HTR-8/SVneo (cell line): Measurements from ENCODE around the gene DPYSL5.
"Not testable (repeated sequence)": the region's sequence is repeated elsewhere in the genome, so short reads cannot be mapped to it uniquely, and the experiment has no call there.

Source experiments
- DNase-seq: peaks from one replicate; pipeline ENCODE4 v3.0.0; 2011; ENCODE audit warnings: low spot score, mixed read lengths; ENCODE audit not compliant: insufficient read length
- FAIRE-seq: peaks from 2 replicates; lab custom pipeline; 2011; peaks lifted over from hg19 to GRCh38; lab: Jason Lieb, UNC

The DPYSL5 gene

DNA sequence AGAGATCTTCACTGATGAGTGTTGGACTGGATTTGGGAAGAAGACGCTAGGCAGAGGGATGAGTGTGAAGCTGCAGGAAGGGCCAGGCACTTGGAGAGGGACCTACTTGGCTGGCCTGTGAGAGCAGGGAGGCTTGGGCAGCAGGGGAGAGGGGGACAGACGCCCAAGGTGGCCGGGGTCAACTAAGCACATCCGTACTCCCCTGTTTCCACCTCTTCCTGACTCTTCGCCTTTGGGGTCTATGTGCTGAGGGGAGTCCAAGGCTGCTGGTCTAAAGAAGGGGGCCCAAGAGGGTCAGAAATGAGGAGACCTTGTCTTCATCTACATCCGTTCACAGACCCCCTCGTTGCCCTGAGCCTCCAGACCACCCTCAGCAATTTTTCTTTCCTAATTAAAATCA is 16.7 kb downstream of the DPYSL5 start:
- no peak for DNase-seq
- FAIRE-seq: no peak

DNA sequence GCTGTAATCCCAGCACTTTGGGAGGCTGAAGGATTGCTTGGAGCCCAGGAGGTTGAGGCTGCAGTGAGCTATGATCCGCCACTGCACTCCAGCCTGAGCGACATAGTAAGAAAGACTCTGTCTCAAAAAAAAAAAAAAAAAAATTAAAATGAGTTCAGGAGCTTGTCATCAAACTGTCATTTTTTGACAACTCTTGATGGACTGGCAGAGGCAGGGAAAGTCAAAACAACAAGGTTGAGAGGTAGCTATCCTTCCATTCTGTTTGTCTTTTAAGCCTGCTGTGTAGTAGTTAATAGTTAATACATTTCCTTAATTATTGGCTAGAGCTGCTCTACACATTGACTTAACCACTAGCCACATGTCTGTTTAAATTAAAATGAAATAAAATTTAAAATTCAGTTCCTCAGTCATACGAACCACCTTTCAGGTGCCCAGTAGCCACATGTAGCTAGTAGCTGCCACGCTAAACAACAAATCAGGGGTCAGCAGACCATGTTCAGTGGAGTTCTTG is 22.7 kb downstream of the DPYSL5 start:
- DNase-seq: no peak
- FAIRE-seq: no peak

DNA sequence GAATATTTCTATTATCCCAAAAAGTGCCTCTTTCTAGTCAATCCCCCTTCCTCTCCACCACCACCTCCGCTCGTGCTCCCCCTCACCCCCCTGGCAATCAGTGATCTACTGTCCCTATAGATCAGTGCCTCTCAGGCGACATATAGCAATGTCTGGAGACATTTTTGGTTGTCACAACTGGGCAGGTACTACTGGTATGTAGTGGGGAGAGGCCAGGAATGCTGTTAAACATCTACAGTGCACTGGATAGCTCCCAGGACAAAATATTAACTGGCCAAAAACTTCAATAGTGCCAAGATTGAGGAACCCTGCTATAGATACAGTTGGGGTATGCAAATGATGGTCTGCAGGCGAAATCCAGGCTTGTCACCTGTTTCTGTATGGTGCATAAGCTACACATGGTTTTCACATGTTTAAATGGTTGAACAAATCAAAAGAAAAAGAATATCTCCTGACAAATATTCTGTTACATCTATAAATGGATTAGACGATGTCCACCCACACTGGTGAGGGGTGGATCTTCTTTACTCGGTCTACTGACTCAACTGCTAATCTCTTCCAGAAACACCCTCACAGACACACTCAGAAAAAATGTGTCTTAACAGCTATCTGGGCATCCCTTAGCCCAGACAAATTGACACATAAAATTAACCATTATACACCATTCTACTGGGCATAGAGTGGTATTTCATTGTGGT is 25.5 kb downstream of the DPYSL5 start:
- no peak for DNase-seq
- no peak for FAIRE-seq

DNA sequence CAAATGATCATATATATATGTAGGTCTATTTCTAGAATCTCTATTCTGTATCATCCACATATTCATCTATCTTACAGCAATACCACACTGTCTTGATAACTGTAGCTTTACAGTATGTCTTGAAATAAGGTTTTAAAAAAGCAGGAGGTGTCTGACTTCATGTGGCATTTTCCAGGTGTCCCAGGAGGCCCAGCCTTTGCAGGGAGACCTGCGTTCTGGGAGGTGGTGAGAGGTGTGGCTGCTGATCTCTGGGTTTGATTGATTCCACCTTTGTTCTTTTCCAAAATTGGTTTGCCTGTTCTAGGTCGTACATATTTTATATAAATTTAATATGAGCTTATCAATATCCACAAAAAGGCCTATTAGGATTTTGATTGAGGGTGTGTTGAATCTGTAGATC is 26.6 kb downstream of the DPYSL5 start:
- FAIRE-seq: no peak
- no peak for DNase-seq

DNA sequence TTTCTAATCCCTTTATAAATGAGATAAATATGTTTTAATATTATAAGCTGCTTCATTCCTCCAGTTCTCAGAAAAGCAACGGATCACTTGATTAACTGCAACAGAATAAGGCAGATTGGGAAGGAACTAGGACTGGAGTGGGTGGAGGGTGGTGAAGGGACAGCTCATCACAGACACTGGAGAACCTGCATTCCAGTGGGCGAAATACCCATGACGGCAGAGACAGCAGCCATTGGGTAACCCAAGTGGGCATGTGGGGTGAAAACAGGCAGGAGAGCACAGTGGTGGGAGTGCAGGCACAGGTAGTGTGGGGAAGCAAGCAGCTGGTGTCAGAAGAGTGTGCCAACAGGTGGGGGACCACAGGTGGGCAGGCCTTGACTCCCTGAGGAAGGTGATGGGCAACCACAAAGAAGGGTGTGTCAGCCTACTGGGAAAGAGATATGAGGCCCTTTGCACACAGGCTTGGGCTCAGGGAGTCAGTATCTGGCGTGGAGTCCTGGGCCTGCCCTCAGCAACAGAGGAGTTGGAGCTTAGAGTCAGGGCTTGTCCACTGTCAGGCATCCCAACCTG is 27.2 kb downstream of the DPYSL5 start:
- no peak for DNase-seq
- no peak for FAIRE-seq

DNA sequence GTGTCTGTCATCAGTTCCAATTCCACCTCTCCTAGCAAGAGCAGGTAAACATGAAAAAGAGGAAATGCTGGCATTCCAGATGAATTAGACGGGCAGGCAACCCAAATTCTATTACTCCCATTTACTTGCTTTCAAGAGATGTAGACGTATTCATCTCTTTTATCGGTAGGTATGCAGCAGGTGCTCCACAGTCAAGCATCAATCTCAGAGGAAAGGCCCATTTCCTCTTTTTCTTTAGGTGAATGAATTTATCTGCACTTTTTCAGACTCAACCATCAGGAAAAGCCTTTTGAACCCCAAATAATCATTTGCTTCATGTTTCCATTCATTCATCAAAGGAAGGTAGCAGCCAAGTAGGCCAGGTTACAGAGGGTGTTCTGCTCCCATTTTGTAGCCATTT is 27.9 kb downstream of the DPYSL5 start:
- no peak for DNase-seq
- no peak for FAIRE-seq

DNA sequence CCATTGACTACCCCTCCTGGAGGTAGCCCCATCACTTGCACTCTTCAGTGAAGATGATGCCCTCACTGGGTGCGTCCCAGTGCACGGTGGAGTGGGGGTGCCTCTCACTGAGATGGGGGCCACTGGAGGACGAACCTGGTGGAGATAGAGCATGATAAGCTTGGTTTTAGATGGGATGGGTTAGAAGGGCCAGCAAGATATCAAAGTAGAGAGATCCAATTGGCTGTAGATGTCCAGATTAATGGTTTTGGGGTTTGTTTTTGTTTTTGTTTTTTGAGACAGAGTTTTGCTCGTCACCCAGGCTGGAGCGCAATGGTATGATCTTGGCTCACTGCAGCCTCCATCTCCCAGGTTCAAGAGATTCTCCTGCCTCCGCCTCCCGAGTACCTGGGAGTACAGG is 28.3 kb downstream of the DPYSL5 start:
- FAIRE-seq (no peak), DNase-seq (no peak)

DNA sequence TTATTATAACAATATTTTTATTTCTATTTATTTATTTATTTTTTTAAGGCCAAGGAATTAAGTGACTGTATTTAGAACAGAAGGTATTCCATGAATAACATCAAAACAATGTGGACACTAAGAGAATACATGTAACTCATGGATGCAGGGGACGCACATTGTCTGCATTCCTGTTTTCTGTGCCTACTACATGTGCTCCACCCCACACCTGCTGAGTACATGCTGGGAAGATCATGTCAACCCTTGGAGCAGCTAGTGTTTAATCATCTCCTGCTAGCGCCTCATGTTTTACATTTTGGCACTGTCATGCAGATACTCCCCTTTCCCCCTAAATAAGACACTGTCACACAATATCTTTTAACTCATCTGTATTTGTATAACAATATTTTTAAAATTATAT is 29.3 kb downstream of the DPYSL5 start:
- FAIRE-seq (no peak), DNase-seq (no peak)

DNA sequence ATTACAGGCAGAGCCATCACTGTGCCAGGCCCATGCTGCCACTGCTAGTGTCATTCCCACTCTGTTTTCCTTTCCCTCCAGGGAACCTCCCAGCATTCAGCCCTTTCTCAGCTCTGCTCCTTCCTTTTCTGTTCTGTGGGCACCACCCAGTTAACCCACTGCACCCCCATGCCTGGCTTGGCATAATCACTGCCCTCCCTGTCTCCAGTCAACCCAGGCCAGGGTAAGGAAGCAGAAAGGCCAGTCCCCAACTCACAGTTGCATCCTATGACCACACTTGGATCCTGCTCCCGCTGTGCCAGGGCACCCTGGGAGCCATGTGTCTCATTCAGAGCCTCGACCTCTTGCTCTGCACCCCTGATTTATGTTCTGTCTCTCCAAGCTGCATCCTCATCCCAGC is 32.2 kb downstream of the DPYSL5 start:
- DNase-seq (no peak), FAIRE-seq (no peak)

DNA sequence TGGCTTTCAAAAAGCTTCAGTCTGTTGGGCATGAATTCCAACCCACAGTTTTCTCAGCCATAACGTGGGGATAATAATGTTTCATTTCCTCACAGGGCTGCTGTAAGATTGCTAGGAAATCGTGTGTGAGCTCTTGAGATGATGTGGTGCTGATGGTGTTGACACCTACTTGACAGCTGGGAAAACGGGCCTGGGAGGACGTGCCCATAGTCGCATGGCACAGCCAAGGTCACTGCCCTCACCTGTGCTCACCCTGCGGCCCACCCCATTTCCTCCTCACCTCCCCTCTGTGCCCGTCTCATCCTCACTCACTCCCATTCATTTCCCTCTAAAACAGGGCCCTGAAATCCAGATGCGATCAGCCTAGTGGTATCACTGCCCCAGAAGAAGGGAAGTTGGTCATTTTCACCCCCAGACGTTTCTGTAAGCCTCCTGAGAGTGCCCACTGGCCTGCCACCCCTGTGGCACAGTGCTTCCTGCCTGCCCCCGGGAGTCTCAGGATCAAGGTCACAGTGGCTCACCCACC is 33.0 kb downstream of the DPYSL5 start:
- no peak for DNase-seq
- FAIRE-seq: no peak

DNA sequence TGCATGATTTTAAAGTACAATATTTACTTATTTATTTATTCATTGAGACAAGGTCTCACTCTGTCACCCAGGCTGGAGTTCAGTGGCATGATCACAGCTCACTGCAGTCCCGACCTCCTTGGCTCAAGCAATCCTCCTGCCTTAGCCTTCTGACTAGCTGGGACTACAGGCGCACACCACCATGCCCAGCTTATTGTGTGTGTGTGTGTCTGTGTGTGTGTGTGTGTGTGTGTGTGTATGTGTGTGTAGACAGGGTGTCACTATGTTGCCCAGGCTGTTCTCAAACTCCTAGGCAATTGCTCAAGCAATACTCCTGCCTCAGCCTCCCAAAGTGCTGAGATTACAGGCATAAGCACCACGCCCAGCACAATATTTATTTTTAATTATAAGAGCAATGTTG is 34.3 kb downstream of the DPYSL5 start:
- not testable (repeated sequence) for DNase-seq, FAIRE-seq

DNA sequence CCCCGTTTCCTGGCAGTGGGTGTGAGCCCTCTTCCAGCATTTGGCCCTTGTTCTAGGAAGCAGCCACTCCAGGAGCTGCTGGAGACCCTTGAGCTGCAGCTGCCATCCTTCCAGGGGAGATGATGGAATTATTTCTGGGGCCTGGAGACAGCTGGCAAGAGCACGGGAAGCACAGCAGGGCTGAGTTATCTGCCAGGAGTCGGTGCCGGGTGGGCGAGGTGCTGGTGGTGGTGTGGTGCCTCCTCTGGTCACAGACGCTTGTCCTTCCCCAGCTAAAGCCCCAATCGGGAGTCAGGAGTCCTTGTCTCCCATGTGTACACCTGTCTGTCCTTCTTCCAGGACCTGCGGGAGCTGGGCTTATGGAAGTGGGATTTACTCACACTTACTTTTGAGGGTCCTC is 36.0 kb downstream of the DPYSL5 start:
- DNase-seq (no peak), FAIRE-seq (no peak)

DNA sequence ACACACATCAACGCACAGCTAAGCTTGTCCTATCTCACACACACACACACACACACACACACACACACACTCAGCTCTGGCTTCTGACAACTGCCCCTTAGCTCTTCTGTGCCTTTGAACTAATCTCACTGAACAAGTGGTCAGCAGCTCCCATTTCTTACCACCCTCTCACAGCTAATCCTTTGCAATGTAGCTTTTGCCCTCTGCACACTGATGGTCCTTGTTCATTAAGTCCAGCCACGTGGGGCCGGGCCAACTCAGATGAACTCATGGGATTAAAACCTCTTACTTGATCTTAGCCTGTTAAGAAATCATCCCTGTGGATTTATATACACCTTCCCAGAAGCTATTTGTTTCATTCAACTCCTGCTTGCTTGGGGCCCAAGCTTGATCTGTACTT is 36.6 kb downstream of the DPYSL5 start:
- no peak for DNase-seq
- no peak for FAIRE-seq

DNA sequence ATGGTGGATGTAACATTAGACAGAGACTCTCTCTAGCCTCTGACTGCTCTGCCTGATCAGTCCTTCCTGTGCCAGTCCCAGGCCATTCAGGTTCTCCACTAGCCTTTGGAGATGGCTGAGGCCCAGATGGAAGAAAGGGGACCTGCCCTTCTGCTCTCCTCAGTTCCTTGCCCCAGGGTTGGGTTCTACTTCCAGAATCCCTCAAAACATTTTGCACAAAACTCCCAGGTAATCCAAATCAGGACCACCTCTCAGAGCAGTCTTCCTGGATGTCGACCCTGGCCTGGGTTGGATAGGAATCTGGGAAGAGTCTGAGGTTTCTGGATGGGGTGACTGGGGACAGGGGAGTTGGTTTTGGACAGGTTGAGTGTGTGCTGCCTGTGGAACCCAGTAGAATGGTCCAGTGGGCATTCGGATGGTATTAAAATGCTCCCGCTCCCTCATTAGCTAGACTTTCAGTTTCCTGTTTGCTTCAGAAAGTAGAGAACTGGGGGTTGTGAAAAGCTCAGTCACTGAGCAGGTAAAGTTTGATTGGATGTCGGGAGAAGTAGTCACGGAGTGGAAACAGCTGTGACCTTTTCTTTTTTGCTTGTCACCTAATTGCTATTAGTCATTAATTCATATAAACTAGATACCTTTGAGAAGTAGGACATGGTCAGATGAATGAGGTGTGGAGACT is 37.9 kb downstream of the DPYSL5 start:
- FAIRE-seq (no peak), DNase-seq (no peak)

DNA sequence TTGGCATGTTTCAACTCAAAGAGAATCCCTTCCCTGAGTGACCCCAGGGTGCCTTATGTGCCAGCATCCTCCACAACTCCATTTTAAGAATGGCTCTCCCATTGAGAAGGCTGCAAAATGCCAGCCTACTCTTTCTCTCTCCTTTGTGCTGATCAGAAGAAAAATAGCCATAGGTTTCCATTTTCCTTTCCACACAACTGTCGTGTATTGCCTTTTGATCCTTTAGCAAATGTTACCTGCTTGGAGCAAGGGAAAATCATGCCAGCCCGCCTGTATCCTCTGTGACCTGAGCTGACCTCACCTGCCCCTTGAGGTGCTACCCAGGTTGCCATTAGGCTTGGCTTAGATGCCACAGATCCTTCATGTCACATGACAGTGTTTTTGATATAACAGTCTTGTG is 38.8 kb downstream of the DPYSL5 start:
- FAIRE-seq: no peak
- no peak for DNase-seq

DNA sequence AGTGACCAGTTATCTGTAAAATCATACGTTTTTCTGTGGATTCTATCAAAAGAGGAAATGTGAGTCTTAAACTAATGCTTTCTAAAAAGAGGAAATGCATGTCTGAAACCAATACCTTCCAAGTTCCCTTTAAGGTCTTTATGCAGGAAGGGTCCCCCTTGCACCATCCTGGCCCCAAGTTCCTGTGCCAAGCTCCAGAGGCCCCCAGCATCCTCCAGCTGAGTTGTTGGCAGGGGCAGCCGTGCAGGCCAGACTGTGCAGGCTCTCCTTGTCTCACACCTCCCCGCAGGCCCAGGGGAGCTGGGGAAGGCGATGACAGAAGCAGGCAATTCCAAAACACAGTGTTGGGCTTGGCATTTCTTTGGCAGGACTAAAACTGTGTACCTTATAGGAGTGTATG is 39.2 kb downstream of the DPYSL5 start:
- no peak for FAIRE-seq

DNA sequence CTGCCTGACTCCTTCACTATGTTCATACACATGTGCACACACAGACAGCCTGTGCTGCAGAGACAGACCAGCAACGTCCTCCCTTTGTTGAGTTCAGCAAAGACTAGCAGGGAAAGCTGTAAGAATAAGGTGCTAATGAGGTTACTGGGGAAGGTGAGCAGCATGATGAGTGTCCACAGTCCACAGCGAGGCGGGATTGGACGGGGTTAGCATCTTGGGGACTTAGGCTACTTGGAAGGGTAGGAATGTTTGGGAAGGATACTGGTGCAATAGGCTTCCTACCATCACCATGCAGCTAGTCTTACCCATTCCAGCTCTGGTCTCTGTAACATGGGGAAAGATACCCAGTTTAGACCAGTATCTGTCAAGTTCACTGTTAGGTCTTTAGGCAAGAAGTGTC is 41.9 kb downstream of the DPYSL5 start:
- no peak for DNase-seq
- FAIRE-seq: no peak

More for the DNA sequence above, 39.2 kb downstream of the DPYSL5 start:
- DNase-seq: no peak

DNA sequence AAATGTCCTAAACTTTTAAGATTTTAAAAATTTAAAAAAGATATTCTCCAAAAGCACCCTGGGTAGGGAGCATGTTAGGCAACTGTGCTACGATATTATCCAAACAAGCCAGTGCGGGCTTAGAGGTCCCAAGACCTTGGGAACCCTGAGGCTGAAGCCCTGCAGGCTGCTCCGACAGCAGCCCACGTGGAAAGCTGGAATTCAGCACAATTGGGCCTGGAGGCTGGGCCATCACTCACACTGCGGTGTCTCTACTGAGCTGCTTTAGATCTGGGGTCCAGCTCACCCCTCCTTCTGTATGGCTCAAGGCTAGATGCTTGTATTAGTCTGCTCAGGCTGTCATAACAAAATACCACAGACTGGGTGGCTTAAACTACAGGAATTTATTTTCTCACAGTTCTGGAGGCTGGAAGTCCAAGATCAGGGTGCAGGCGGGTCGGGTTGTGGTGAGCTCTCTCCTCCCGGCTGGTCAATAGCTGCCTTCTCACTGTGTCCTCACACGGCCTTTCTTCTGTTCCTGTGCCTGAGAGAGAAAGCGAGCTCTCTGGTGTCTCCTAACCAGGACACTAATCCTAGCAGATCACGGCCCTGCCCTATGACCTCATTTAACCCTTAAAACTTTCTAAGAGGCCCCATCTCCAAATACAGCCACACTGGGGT is 42.5 kb downstream of the DPYSL5 start:
- DNase-seq (no peak), FAIRE-seq (no peak)

DNA sequence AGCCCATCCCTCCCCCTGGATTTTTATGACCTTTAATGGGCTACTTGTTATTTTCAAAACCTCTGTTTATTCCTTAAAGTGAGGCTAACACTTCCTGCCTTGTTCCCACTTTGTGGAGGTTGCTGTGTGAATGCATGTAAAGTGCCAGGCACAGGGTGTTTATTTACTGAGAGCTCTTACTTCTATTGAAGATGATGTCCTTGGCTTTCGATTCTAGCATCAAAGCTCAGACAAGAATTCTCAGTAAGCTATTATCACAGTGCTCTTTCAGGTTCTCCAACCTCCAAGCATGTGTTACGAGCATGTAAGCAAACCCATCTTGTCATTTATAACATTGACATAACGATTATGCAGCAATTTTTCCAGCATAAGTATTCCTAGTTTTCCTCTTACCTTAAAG is 44.2 kb downstream of the DPYSL5 start:
- DNase-seq (no peak), FAIRE-seq (no peak)

DNA sequence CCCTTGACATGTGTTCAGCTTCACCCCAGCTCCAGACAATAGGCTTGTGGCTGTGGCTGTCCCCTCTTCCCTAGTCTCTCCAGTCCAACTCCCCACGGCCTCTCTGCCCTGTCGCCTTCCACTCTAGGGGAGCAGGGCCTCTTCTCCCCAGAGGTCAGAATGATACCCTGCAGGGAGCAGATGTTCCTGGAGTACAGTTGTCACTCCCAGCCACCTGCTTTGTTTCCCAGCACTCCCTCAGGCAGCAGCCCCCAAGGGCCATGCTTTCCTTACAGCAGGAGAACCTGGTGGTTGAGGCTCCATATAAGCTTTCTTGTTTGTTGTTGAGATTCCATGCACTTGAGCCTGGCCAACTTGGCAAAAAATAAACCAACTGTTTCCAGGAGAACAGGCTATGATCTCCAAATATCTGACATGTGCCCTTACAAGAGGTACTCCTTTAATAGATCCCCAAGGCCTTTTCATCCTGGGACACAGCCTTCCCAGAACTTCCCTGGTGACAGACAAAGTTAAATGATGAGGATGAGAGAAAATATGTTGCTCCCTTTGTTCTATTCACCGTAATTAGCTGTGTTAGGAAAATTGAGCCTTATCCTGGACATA is 45.1 kb downstream of the DPYSL5 start:
- DNase-seq: no peak

More for the DNA sequence above, 45.1 kb downstream of the DPYSL5 start:
- no peak for FAIRE-seq
